Hepatocyte (in vitro differentiated cells): Measurements from ENCODE around the gene IGSF10.

Source experiments
- EZH2 ChIP-seq: fragments of 200-600 bp; sonication (generic); IDR thresholded peaks from 2 replicates; pipeline ENCODE4 v1.6.1; 2016; ENCODE audit warnings: antibody characterized with exemption, mild to moderate bottlenecking, borderline replicate concordance
- EZH2phosphoT487 ChIP-seq: fragments of 200-600 bp; sonication (generic); IDR thresholded peaks from one replicate; pipeline ENCODE4 v1.6.1; 2018; ENCODE audit warnings: antibody characterized with exemption, mild to moderate bottlenecking, low read depth, moderate library complexity; ENCODE audit not compliant: unreplicated experiment, severe bottlenecking
- TF ChIP-seq, protein P1 (sequence below): fragments of 200-600 bp; sonication (generic); IDR thresholded peaks from 2 replicates; pipeline ENCODE4 v1.5.1; 2016; ENCODE audit warnings: antibody characterized with exemption, mild to moderate bottlenecking; ENCODE audit not compliant: poor library complexity

- TF ChIP-seq EZH2 (no peak), EZH2phosphoT487 (no peak)
- TF ChIP-seq, protein P1, sequence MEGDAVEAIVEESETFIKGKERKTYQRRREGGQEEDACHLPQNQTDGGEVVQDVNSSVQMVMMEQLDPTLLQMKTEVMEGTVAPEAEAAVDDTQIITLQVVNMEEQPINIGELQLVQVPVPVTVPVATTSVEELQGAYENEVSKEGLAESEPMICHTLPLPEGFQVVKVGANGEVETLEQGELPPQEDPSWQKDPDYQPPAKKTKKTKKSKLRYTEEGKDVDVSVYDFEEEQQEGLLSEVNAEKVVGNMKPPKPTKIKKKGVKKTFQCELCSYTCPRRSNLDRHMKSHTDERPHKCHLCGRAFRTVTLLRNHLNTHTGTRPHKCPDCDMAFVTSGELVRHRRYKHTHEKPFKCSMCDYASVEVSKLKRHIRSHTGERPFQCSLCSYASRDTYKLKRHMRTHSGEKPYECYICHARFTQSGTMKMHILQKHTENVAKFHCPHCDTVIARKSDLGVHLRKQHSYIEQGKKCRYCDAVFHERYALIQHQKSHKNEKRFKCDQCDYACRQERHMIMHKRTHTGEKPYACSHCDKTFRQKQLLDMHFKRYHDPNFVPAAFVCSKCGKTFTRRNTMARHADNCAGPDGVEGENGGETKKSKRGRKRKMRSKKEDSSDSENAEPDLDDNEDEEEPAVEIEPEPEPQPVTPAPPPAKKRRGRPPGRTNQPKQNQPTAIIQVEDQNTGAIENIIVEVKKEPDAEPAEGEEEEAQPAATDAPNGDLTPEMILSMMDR: no peak
These were observed 32.5 kb downstream of the IGSF10 start for GRCh38 chr3:151428386-151428785.
